GM20431 (cell line): Measurements from ENCODE around the gene PTPRE.
"Not testable (repeated sequence)": the region's sequence is repeated elsewhere in the genome, so short reads cannot be mapped to it uniquely, and the experiment has no call there.

Experiments
- in situ Hi-C: fragments of 300-500 bp; cut with MseI, MboI; formaldehyde crosslinking; loops from one replicate; pipeline ENCODE4 v1.15.0; 2020; ENCODE audit warnings: low sequenced_read_pairs; ENCODE audit not compliant: unreplicated experiment

The PTPRE gene

GRCh38 chr10:127974911-127975310, 68.0 kb downstream of the PTPRE start:
- in situ Hi-C loops, result no loop called here

- in situ Hi-C loops, result no loop called here
These were observed 69.4 kb downstream of the PTPRE start for GRCh38 chr10:127976286-127976685.

DNA sequence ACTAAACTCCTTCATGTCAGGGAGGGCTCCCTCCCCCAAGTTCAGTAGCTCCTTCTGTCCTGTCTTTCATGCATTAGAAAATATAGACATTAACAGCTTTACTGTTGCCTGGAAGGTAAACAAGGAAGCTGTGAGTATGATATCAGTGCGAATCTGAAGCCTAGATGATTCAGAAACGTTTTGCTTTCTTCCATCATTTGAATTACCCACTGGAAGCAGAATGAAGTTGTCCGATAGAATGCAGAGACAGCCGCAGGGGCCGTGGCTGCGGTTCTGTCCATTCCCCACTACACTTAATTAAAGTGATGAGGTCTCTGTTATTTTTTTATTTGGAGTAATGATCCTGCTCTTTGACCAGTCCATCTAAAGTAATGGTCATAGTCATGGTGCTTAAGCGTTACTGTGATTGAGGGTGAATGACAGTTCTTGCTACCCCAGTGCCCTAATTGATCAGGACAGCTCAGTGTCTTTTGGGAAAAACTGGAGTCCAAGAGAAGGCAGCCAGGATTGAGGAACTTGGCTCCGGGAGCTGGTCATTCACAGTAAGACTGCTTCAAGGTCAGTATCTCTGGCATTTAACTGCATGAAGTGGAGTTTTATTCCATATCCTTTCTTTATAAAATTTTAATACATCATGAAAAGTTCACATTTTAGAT, 69.9 kb downstream of the PTPRE start:
- in situ Hi-C loops, result no loop called here

DNA sequence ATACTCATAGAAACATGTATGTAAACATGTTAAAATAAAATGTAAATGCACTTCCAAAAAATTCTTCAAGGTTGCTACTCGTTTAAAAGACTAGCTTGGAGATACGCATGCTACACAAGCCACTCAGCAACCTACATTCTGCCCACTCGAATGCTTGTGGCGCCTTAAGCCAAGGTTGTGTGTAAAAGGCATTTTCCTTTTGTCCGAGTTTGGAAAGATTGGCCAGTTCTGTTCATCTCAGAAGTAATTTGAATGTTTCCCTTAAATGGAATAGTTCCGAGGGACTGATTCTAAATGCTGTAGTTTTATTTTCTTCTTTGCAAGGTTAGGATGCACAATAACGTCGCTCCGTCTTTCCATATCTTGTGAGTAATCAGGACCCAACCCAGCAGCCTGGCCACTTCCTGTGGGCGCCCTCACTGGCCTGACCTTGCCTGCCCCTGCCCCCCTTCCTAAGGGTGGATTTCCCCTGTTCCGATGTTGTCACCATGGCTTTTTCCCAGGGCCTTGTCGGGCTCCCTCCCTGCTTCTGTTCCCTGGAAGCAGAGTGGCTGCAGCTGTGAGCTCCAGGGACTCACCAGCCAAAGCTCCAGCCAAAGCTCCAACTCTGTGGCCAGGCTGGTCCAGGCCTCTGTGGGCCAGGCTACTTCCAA, 70.6 kb downstream of the PTPRE start:
- in situ Hi-C loops, result no loop called here

GRCh38 chr10:127978481-127978880, 71.6 kb downstream of the PTPRE start:
- in situ Hi-C loops, result no loop called here

GRCh38 chr10:127979045-127979444, 72.1 kb downstream of the PTPRE start:
- in situ Hi-C loops, result no loop called here

GRCh38 chr10:127979566-127979965, 72.7 kb downstream of the PTPRE start:
- in situ Hi-C loops, result no loop called here

DNA sequence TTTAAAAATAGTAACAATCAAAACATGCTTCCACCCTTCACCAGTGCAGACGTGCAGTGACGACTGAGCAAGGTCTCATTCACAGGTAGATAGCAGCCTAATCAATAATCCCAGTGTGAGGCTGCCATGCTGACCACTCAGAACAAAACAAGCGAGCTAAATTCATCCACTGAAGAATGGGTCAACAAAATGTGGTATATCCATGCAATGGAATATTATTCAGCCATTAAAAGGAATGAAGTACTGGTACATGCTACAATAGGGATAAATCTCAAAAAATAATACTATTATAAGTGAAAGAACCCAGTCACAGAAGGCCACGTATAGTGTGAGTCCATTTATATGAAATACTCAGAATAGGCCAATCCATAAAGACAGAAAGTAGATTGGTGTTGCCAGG, 74.0 kb downstream of the PTPRE start:
- in situ Hi-C loops, result no loop called here

DNA sequence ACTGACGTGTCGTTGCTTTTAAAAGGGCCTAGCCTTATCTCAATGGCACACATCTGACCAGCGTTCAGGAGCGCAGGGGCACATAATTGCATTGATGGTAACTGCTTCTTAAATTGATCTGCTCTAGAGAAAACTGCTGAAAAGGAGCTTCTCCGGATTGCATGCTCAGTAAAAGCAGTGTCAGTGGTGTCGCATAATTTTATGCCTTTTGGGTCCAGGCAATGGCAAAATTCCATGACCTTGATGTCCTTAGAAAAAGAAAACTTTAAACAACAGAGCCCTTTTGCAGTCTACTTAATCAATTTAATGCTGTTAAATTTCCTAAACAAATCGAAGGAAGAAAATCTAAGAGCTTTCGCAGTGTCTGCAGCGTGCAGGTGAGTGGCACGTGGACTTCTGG, 75.7 kb downstream of the PTPRE start:
- in situ Hi-C loops, result no loop called here

GRCh38 chr10:127983344-127984100, 76.6 kb downstream of the PTPRE start:
- in situ Hi-C loops, result no loop called here

DNA sequence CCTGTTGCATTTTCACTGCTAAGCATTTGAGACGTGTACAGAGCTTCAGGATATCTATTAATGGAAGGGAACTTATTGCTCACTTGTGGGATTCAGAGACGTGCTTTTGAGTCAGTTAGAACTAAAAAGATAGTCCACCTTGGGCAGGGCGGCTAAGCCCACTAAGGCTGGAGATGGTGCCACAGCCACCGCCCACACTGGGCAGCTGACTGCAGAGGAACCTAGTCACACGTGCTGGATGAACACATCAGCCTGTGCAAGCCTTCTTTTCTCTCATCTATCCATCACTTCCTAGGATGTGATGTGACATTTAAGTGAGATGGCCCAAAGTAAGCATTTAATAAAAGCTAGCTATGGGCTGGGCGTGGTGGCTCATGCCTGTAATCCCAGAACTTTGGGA, 78.0 kb downstream of the PTPRE start:
- in situ Hi-C loops, result no loop called here

- in situ Hi-C loops, result no loop called here
These were observed 79.9 kb downstream of the PTPRE start for GRCh38 chr10:127986531-127987466.

DNA sequence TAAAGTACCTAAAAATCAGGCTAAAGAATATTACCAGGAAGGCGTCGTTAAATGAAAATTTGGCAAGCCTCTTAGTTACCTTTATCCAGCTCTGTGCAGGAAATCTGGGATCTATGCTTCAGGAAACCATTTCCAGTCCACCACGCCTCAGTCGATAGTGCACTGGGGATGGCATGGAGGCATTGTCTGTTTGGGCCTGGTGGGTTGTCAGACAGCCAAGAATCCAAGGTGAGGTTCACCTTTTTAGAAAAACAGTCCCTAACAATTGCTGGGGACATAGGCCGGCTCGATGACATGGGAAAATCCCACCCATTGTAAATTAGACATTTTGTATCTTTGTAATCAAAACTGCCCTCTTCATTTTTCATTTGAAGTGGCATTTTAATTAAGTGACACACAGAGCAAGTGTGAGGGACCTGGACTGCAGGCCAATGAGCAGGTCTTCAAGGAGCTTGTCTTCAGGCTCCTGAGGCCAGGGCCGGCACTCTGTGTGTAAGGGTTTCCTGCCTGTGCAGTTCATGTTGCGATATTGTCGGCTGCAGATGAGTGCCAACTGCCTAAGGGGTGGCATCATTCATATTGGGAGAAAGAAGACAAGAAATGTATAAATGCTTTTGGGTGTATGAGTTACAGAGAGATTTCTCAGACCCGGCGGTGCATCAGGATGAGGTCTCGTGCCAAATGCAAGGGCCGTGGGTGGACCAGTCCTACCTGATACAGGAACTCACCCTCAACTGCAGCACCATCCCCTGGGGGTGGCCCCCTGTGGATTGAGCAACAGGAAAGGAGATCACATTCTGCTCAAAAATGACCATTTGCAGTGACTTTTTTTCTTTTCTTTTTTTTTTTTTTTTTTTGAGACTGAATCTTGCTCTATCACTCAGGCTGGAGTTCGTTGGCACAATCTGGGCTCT, 80.8 kb downstream of the PTPRE start:
- in situ Hi-C loops, result no loop called here

DNA sequence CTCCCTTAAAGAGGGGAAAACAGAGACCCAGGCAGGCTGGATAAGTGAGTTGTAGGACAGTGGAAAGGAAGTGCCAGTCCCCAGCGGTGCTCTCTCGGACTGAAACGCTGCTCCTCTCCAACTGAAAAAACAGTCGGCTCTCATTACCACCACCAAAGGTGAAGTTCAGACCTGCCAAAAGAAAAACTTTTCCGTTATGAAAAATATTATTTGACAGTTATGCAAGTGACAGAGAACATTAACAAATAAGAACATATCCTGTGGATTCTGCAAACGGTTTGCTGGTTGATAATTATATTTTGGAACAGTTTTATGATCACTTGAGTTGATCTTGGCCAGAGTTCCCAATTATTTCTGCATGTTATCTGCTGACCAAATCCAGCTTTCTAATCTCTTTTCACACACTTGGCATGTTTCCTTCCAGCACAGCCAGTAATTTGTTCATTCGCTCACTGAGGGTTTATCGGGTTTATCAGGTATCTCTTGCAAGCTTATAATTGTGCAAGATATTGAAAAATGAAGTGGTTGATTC, 82.6 kb downstream of the PTPRE start:
- in situ Hi-C loops, result no loop called here

GRCh38 chr10:127990132-127990788, 83.4 kb downstream of the PTPRE start:
- in situ Hi-C loops, result not testable (repeated sequence)

- in situ Hi-C loops, result no loop called here
These were observed 84.1 kb downstream of the PTPRE start for GRCh38 chr10:127990846-127991542.

DNA sequence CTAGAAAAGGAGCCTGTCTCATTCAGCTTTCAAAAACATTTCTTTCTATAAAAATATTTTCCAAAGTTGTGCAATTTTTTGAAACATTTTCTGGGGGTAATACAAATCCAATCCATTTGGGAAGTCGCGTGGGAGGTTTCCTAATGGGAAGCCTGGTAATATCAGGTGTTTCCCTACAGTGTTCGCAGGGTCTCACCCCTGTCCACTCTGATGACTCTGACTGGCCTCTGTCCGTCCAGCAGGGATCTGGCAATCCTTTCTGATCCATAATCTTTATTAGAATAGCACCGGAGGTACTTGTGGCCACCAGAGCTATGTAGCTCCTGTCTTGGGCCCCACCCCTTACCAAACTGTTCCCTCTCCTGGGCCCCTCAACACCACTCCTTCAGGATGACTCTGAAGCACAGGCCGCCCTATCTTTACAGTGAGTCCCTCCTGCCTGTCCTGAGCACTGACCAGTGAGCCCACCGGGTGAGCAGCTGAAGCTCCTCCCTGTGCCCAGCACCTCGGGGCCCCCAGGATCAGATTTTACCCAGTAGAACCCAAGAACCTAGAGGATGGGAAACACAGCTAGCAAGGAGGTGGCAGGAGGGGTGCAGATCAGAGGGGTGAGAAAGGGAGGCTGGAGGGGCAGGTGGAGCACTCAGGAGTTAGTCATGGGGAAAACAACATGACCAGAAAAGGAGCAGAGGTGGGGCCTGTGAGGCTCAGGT, 84.8 kb downstream of the PTPRE start:
- in situ Hi-C loops, result no loop called here
